ENCODE results near the gene HERC5. TPM values are rescaled to one million over a fixed set of nuclear protein-coding genes. Genes with fewer than 3 reads are reported as not detected.
A peak's percentile ranks its signal among the peaks of the same experiment; 100 is the strongest.

HERC5 gene
- total RNA-seq, 1 donor from 2014 or later: 7.0 TPM

GRCh38 chr4:88523325-88524129 is 66.6 kb downstream of the HERC5 start, which contains the start of gene PYURF:
Gene PYURF, minus strand, starts transcription at chr4:88523776. Its CDS starts 76 bp downstream, at chr4:88523700.
- H3K9me3 Mint-ChIP-seq: no peaks in the 10 kb centered on the region
- peaks cover 29% of the 10 kb centered on the region for H3K4me1 Mint-ChIP-seq
- peak within 1 kb of the TSS; percentile 95 for H3K27ac Mint-ChIP-seq
- no peak for TF ChIP-seq CTCF (IDR thresholded peaks at IDR 0.05; ENCODE audit: unreplicated experiment)
- DNase-seq (ENCODE audit: low spot score in 2 of 2, unreplicated experiment in 2 of 2): peak; percentile 84 to 90
- H3K36me3 Mint-ChIP-seq: no peaks in the 10 kb centered on the region
- H3K4me3 Mint-ChIP-seq: peak within 1 kb of the TSS; percentile 91
- no peaks in the 10 kb centered on the region for H3K27me3 Mint-ChIP-seq (ENCODE audit: low read depth)

DNA sequence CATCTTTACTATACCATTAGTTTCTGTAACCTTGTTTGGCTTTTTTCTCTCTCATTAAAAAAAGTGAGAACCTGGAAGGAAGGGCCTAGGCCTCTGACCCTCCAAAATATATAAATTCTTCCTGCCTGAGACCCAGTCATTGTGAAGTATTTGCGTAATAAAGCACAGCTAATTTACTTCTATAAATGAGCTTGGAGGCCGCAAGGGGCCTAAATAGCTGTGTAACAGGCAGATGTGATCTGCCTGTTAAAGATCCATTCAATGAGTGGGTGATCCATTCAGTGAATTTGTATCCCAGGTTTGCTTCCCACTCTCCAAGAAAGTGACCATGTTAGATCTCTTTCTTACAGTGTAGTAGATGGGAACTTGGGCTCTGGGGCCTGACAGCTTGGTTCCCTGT is 67.3 kb downstream of the HERC5 start:
- Mint-ChIP-seq H3K9me3 (no peaks in the 10 kb centered on the region), H3K27ac (peak overlapping the region; percentile 92), H3K27me3 (ENCODE audit: low read depth) (no peaks in the 10 kb centered on the region), H3K4me1 (peaks cover 29% of the 10 kb centered on the region), H3K4me3 (peak overlapping the region; percentile 91), H3K36me3 (no peaks in the 10 kb centered on the region)
- no peak for DNase-seq (ENCODE audit: low spot score in 2 of 2, unreplicated experiment in 2 of 2)
- TF ChIP-seq CTCF (IDR thresholded peaks at IDR 0.05; ENCODE audit: unreplicated experiment): no peak

DNA sequence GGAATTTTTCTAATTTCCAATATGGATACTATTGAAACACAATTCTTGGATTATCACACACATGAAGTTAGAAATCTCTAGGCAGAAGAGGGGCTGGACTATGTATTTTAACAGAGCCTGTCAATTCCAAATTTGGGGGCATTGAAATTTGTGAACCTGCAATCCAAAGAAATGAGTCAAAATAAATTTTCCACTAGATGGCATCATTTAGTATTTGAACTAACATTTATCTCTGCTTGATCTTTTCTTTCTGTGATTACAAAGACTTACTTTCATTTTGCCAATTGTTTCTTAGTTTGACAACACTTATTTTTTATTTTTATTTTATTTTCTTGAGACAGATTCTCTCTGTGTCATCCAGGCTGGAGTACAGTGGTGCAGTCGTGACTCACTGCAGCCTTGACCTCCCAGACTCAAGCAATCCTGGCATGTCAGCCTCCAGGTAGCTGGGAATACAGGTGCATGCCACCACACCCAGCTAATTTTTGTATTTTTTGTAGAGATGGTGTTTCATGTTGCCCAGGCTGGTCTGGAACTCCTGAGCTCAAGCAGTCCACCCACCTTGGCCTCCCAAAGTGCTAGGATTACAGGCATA is 69.4 kb downstream of the HERC5 start:
- Mint-ChIP-seq H3K27me3 (ENCODE audit: low read depth) (no peaks in the 10 kb centered on the region), H3K36me3 (no peaks in the 10 kb centered on the region), H3K4me1 (peaks cover 26% of the 10 kb centered on the region), H3K27ac (no peak overlapping the region), H3K4me3 (no peak overlapping the region), H3K9me3 (no peaks in the 10 kb centered on the region)
- no peak for DNase-seq (ENCODE audit: low spot score in 2 of 2, unreplicated experiment in 2 of 2)
- no peak for TF ChIP-seq CTCF (IDR thresholded peaks at IDR 0.05; ENCODE audit: unreplicated experiment)

- Mint-ChIP-seq H3K36me3 (no peaks in the 10 kb centered on the region), H3K27me3 (ENCODE audit: low read depth) (no peaks in the 10 kb centered on the region), H3K27ac (no peak overlapping the region), H3K4me1 (peaks cover 14% of the 10 kb centered on the region), H3K9me3 (no peaks in the 10 kb centered on the region), H3K4me3 (no peak overlapping the region)
- no peak for DNase-seq (ENCODE audit: low spot score in 2 of 2, unreplicated experiment in 2 of 2)
- no peak for TF ChIP-seq CTCF (IDR thresholded peaks at IDR 0.05; ENCODE audit: unreplicated experiment)
Measured at GRCh38 chr4:88527787-88528186, 70.9 kb downstream of the HERC5 start.

DNA sequence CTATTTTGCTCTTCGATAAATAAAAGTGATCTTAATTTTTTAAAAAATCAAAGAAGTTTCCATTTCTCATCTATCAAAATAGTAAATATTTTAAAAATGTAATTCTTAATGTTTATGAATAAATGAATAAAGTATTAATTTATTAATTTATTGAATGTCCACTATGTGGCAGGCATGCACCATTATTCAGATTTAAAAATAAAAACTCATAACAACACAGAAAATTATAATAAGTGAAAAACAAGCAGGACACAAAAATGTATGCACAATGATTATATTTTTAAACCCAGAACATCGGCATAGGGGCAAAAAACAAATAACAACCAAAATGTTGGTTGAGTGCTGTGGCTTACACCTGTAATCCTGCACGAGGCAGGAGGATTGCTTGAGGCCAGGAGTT is 71.9 kb downstream of the HERC5 start:
- DNase-seq (ENCODE audit: low spot score in 2 of 2, unreplicated experiment in 2 of 2): no peak
- no peaks in the 10 kb centered on the region for H3K9me3 Mint-ChIP-seq
- TF ChIP-seq CTCF (IDR thresholded peaks at IDR 0.05; ENCODE audit: unreplicated experiment): peak; percentile 36
- no peaks in the 10 kb centered on the region for H3K36me3 Mint-ChIP-seq
- peaks cover 16% of the 10 kb centered on the region for H3K4me1 Mint-ChIP-seq
- H3K27me3 Mint-ChIP-seq (ENCODE audit: low read depth): no peaks in the 10 kb centered on the region
- no peak overlapping the region for H3K4me3 Mint-ChIP-seq
- no peak overlapping the region for H3K27ac Mint-ChIP-seq
